Measurements from ENCODE around the gene MED13L. TPM values are rescaled to one million over a fixed set of nuclear protein-coding genes. Genes with fewer than 3 reads are reported as not detected.

The MED13L gene
- total RNA-seq, 1 donor from 2014 or later, result 179 TPM

DNA sequence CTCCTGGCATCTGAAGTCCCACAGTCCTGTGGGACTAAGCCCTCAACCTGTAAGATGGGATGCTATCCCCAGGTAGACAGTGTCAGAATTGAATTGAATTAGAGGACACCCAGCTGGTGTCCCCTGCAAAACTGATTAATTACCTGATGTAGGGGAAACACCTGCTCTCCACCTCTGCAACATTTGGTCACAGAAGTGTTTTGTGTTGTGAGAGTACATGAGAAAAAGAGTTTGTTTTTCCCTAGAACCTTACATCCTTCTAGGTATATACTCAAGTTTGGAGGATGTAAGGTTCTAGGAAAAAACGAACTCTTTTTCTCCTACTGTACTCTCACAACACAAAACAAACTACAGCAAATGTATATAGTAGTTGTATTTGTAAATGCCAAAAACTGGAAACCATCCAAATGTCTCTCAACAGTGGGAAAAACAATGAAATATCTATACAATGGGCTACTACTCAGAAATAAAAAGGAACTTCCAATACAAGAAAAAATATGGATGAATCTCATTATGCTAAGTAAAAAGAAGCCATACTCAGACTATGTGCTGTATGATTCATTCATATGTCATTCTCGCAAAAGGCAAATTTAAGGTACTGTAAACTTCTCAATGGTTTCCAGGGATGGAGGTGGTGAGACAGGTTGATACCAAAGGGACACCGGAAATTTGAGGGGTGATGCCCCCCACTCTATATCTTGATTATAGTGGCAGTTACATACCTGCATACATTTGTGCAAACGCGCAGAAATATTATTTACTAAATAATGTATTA, 160.7 kb downstream of the MED13L start:
- H3K27me3 ChIP-seq (ENCODE audit: control insufficient read depth in 3 of 3, insufficient read depth in 3 of 3, low read length in 3 of 3), result no peaks in the 10 kb centered on the region
- no peak overlapping the region for H3K27ac ChIP-seq (ENCODE audit: low read depth, low read length)
- peaks cover 15 to 31% (median 17%) of the 10 kb centered on the region in 3 donors for H3K4me1 ChIP-seq (ENCODE audit: control insufficient read depth in 3 of 3, insufficient read depth in 3 of 3, low read length in 3 of 3)
- H3K36me3 ChIP-seq (ENCODE audit: control insufficient read depth in 3 of 3, insufficient read depth in 3 of 3, low read length in 3 of 3), result no peaks in the 10 kb centered on the region
- no peak overlapping the region for H3K4me3 ChIP-seq (ENCODE audit: low read length in 3 of 3)
- H3K9ac ChIP-seq (ENCODE audit: low read depth in 1 of 3, low read length in 3 of 3), result no peak overlapping the region
- no peaks in the 10 kb centered on the region for H3K9me3 ChIP-seq (ENCODE audit: control insufficient read depth in 3 of 3, low read length in 3 of 3)

DNA sequence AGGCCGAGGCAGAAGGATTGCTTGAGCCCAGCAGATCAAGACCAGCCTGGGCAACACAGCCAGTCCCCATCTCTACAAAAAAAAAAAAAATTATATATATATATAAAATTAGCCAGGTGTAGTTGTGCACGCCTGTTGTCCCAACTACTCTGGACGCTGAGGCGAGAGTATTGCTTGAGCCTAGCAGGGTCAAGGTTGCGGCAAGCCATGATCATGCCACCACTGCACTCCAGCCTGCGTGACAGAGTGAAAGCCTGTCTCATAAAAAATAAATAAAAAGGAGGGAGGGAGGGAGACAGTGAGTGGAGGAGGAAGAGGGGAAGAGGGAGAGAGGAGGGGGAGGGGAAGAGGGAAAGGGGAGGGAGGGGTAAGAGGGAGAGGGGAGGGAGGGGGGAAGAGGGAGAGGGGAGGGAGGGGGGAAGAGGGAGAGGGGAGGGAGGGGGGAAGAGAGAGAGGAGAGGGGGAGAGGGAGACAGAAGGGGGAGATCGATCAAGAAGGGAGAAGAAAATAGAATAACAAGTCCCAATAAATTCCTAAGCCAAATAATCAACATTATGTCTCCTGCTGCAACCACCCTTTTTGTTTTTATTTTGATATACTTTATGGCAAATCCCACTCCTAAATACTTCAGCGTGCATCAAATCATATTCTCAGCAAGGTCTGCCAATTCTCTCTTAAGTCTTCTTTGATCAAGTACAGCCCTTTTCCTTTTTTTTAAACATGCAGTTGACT, 163.9 kb downstream of the MED13L start:
- no peaks in the 10 kb centered on the region for H3K9me3 ChIP-seq (ENCODE audit: control insufficient read depth in 3 of 3, low read length in 3 of 3)
- H3K9ac ChIP-seq (ENCODE audit: low read depth in 1 of 3, low read length in 3 of 3), result no peak overlapping the region
- no peak overlapping the region for H3K27ac ChIP-seq (ENCODE audit: low read depth, low read length)
- peaks cover 3 to 5% (median 3%) of the 10 kb centered on the region in 3 donors for H3K4me1 ChIP-seq (ENCODE audit: control insufficient read depth in 3 of 3, insufficient read depth in 3 of 3, low read length in 3 of 3)
- no peaks in the 10 kb centered on the region for H3K27me3 ChIP-seq (ENCODE audit: control insufficient read depth in 3 of 3, insufficient read depth in 3 of 3, low read length in 3 of 3)
- H3K4me3 ChIP-seq (ENCODE audit: low read length in 3 of 3), result no peak overlapping the region
- no peaks in the 10 kb centered on the region for H3K36me3 ChIP-seq (ENCODE audit: control insufficient read depth in 3 of 3, insufficient read depth in 3 of 3, low read length in 3 of 3)

DNA sequence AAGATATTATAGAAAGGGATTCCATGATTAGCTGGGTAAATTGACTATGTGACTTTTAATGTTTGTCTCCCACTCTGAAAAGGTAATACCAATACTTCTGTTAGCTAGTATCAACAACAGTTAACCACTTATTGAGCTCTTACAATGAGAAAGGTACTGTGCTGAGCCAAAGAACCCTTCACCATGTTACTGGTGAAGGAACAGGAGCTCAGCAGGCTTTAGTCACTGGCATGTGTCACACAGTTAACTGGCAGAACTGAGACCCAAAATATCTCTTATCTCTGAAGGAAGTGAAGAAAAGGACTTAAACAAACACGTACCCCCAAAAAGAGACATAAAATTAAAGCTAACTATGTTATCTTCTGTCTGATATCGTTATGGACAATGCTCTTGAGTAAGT, 170.6 kb downstream of the MED13L start:
- Histone ChIP-seq H3K4me1 (ENCODE audit: control insufficient read depth in 3 of 3, insufficient read depth in 3 of 3, low read length in 3 of 3) (peaks cover 0 to 4% (median 0%) of the 10 kb centered on the region in 3 donors), H3K36me3 (ENCODE audit: control insufficient read depth in 3 of 3, insufficient read depth in 3 of 3, low read length in 3 of 3) (peaks cover 0 to 4% (median 0%) of the 10 kb centered on the region in 3 donors), H3K9ac (ENCODE audit: low read depth in 1 of 3, low read length in 3 of 3) (no peak overlapping the region), H3K9me3 (ENCODE audit: control insufficient read depth in 3 of 3, low read length in 3 of 3) (no peaks in the 10 kb centered on the region), H3K27ac (ENCODE audit: low read depth, low read length) (no peak overlapping the region), H3K27me3 (ENCODE audit: control insufficient read depth in 3 of 3, insufficient read depth in 3 of 3, low read length in 3 of 3) (no peaks in the 10 kb centered on the region), H3K4me3 (ENCODE audit: low read length in 3 of 3) (no peak overlapping the region)

- Histone ChIP-seq H3K4me1 (ENCODE audit: control insufficient read depth in 3 of 3, insufficient read depth in 3 of 3, low read length in 3 of 3) (peaks cover 2 to 8% (median 6%) of the 10 kb centered on the region in 3 donors), H3K4me3 (ENCODE audit: low read length in 3 of 3) (no peak overlapping the region), H3K9me3 (ENCODE audit: control insufficient read depth in 3 of 3, low read length in 3 of 3) (no peaks in the 10 kb centered on the region), H3K36me3 (ENCODE audit: control insufficient read depth in 3 of 3, insufficient read depth in 3 of 3, low read length in 3 of 3) (peaks cover 0 to 4% (median 0%) of the 10 kb centered on the region in 3 donors), H3K27me3 (ENCODE audit: control insufficient read depth in 3 of 3, insufficient read depth in 3 of 3, low read length in 3 of 3) (no peaks in the 10 kb centered on the region), H3K27ac (ENCODE audit: low read depth, low read length) (no peak overlapping the region), H3K9ac (ENCODE audit: low read depth in 1 of 3, low read length in 3 of 3) (no peak overlapping the region)
Observed at GRCh38 chr12:116104167-116104767, 173.2 kb downstream of the MED13L start.

- no peak overlapping the region for H3K27ac ChIP-seq (ENCODE audit: low read depth, low read length)
- no peak overlapping the region for H3K4me3 ChIP-seq (ENCODE audit: low read length in 3 of 3)
- no peaks in the 10 kb centered on the region for H3K9me3 ChIP-seq (ENCODE audit: control insufficient read depth in 3 of 3, low read length in 3 of 3)
- H3K9ac ChIP-seq (ENCODE audit: low read depth in 1 of 3, low read length in 3 of 3), result no peak overlapping the region
- H3K36me3 ChIP-seq (ENCODE audit: control insufficient read depth in 3 of 3, insufficient read depth in 3 of 3, low read length in 3 of 3), result peaks cover 0 to 4% (median 0%) of the 10 kb centered on the region in 3 donors
- H3K27me3 ChIP-seq (ENCODE audit: control insufficient read depth in 3 of 3, insufficient read depth in 3 of 3, low read length in 3 of 3), result no peaks in the 10 kb centered on the region
- peaks cover 2 to 8% (median 6%) of the 10 kb centered on the region in 3 donors for H3K4me1 ChIP-seq (ENCODE audit: control insufficient read depth in 3 of 3, insufficient read depth in 3 of 3, low read length in 3 of 3)
Observed at GRCh38 chr12:116101991-116102390, 175.5 kb downstream of the MED13L start.

DNA sequence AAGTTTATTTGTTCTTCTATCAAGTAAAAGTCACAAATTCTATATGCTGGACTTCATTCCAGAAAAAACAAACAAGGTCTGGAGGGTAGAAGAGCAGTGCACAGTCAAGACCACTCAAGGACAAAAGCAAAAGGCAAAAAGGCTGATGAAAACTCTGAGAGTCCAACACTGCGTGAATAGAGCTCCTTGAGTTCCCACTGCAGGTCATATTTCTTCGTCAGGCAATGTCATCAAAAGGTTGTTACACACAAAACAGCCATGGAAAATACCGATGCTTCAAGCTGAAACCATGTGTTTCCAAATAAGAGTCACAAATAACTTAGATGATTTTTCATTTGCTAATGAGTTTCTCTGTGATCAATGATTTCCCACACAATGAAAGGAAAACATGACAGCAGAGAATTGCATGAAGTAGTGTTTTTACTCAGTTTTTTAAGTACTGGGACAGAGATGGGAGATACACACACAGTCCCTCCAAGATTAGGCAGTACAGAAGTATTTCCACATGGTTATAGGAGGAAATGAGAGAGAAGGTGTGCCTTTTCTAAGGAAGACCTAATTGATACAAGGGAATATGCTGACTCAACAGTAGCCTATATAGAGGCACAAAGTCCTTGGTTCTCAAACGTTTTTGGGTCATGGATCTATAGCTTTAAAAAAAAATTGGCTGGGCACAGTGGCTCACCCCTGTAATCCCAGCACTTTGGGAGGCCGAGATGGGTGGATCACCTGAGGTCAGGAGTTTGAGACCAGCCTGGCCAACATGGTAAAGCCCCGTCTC, 177.7 kb downstream of the MED13L start:
- Histone ChIP-seq H3K4me3 (ENCODE audit: low read length in 3 of 3) (no peak overlapping the region), H3K4me1 (ENCODE audit: control insufficient read depth in 3 of 3, insufficient read depth in 3 of 3, low read length in 3 of 3) (peaks cover 2 to 6% (median 4%) of the 10 kb centered on the region in 3 donors), H3K36me3 (ENCODE audit: control insufficient read depth in 3 of 3, insufficient read depth in 3 of 3, low read length in 3 of 3) (no peaks in the 10 kb centered on the region), H3K27me3 (ENCODE audit: control insufficient read depth in 3 of 3, insufficient read depth in 3 of 3, low read length in 3 of 3) (no peaks in the 10 kb centered on the region), H3K27ac (ENCODE audit: low read depth, low read length) (no peak overlapping the region), H3K9ac (ENCODE audit: low read depth in 1 of 3, low read length in 3 of 3) (no peak overlapping the region), H3K9me3 (ENCODE audit: control insufficient read depth in 3 of 3, low read length in 3 of 3) (no peaks in the 10 kb centered on the region)

DNA sequence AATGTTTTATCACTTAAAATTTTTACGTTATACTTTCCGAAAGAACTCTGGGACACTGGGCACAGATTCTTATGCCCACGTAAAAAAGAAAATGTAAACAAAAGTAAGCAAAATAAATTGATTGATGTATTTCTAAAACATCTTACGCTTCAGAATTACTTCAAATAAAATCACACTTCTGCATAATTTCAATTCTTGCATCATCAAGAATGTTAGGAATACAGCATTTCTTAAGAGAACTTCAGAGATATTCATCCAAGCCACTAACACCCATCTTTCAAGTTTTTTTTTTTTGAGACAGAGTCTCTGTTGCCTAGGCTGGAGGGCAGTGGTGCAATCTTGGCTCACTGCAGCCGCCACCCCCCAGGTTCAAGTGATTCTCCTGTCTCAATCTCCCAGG, 180.6 kb downstream of the MED13L start:
- Histone ChIP-seq H3K27ac (ENCODE audit: low read depth, low read length) (no peak overlapping the region), H3K36me3 (ENCODE audit: control insufficient read depth in 3 of 3, insufficient read depth in 3 of 3, low read length in 3 of 3) (no peaks in the 10 kb centered on the region), H3K9ac (ENCODE audit: low read depth in 1 of 3, low read length in 3 of 3) (no peak overlapping the region), H3K9me3 (ENCODE audit: control insufficient read depth in 3 of 3, low read length in 3 of 3) (no peaks in the 10 kb centered on the region), H3K27me3 (ENCODE audit: control insufficient read depth in 3 of 3, insufficient read depth in 3 of 3, low read length in 3 of 3) (no peaks in the 10 kb centered on the region), H3K4me3 (ENCODE audit: low read length in 3 of 3) (no peak overlapping the region), H3K4me1 (ENCODE audit: control insufficient read depth in 3 of 3, insufficient read depth in 3 of 3, low read length in 3 of 3) (peaks cover 2 to 6% (median 4%) of the 10 kb centered on the region in 3 donors)

GRCh38 chr12:116094475-116094874, 183.0 kb downstream of the MED13L start:
- Histone ChIP-seq H3K27ac (ENCODE audit: low read depth, low read length) (no peak overlapping the region), H3K36me3 (ENCODE audit: control insufficient read depth in 3 of 3, insufficient read depth in 3 of 3, low read length in 3 of 3) (no peaks in the 10 kb centered on the region), H3K9me3 (ENCODE audit: control insufficient read depth in 3 of 3, low read length in 3 of 3) (no peaks in the 10 kb centered on the region), H3K4me3 (ENCODE audit: low read length in 3 of 3) (no peak overlapping the region), H3K4me1 (ENCODE audit: control insufficient read depth in 3 of 3, insufficient read depth in 3 of 3, low read length in 3 of 3) (no peaks in the 10 kb centered on the region), H3K9ac (ENCODE audit: low read depth in 1 of 3, low read length in 3 of 3) (no peak overlapping the region), H3K27me3 (ENCODE audit: control insufficient read depth in 3 of 3, insufficient read depth in 3 of 3, low read length in 3 of 3) (no peaks in the 10 kb centered on the region)

- no peak overlapping the region for H3K9ac ChIP-seq (ENCODE audit: low read depth in 1 of 3, low read length in 3 of 3)
- no peaks in the 10 kb centered on the region for H3K27me3 ChIP-seq (ENCODE audit: control insufficient read depth in 3 of 3, insufficient read depth in 3 of 3, low read length in 3 of 3)
- no peaks in the 10 kb centered on the region for H3K4me1 ChIP-seq (ENCODE audit: control insufficient read depth in 3 of 3, insufficient read depth in 3 of 3, low read length in 3 of 3)
- no peaks in the 10 kb centered on the region for H3K9me3 ChIP-seq (ENCODE audit: control insufficient read depth in 3 of 3, low read length in 3 of 3)
- H3K4me3 ChIP-seq (ENCODE audit: low read length in 3 of 3), result no peak overlapping the region
- no peaks in the 10 kb centered on the region for H3K36me3 ChIP-seq (ENCODE audit: control insufficient read depth in 3 of 3, insufficient read depth in 3 of 3, low read length in 3 of 3)
- H3K27ac ChIP-seq (ENCODE audit: low read depth, low read length), result no peak overlapping the region
Observed at GRCh38 chr12:116093915-116094314, 183.6 kb downstream of the MED13L start.

Measured in skeletal muscle tissue (tissue), 4 donors.